Measurements from ENCODE around the gene LPAR6. TPM values are rescaled to one million over a fixed set of nuclear protein-coding genes. Genes with fewer than 3 reads are reported as not detected.

Gene LPAR6
- total and polyA plus RNA-seq, 2 of the 13 experiments (the other 11 are each of a cell fraction or from before 2014, with no cell fraction given), result 24.4 to 149 TPM

- TF ChIP-seq ZNF772 (CRISPR knock-in tag; IDR thresholded peaks at IDR 0.05) (no peak), EP300 (IDR thresholded peaks at IDR 0.05; ENCODE audit: low read depth in 2 of 2, low read length in 2 of 2) (no peak), EP300 (CRISPR knock-in tag; IDR thresholded peaks at IDR 0.05; ENCODE audit: borderline replicate concordance) (no peak), HCFC1 (IDR thresholded peaks at IDR 0.05; ENCODE audit: low read depth, low read length) (no peak), JARID2 (CRISPR knock-in tag; IDR thresholded peaks at IDR 0.05; ENCODE audit: insufficient replicate concordance) (no peak), ZNF569 (CRISPR knock-in tag; IDR thresholded peaks at IDR 0.05; ENCODE audit: borderline replicate concordance) (no peak), MEF2D (CRISPR knock-in tag; IDR thresholded peaks at IDR 0.05) (no peak), ZNF816 (CRISPR knock-in tag; IDR thresholded peaks at IDR 0.05; ENCODE audit: borderline replicate concordance) (no peak), ZSCAN31 (CRISPR knock-in tag; IDR thresholded peaks at IDR 0.05; ENCODE audit: low read depth) (no peak), ZBTB40 (IDR thresholded peaks at IDR 0.05) (no peak), ZBTB40 (CRISPR knock-in tag; IDR thresholded peaks at IDR 0.05) (no peak), JUNB (CRISPR knock-in tag; IDR thresholded peaks at IDR 0.05; ENCODE audit: borderline replicate concordance) (no peak), SETDB1 (CRISPR knock-in tag; IDR thresholded peaks at IDR 0.05; ENCODE audit: borderline replicate concordance) (no peak)
- TF ChIP-seq, protein P1, sequence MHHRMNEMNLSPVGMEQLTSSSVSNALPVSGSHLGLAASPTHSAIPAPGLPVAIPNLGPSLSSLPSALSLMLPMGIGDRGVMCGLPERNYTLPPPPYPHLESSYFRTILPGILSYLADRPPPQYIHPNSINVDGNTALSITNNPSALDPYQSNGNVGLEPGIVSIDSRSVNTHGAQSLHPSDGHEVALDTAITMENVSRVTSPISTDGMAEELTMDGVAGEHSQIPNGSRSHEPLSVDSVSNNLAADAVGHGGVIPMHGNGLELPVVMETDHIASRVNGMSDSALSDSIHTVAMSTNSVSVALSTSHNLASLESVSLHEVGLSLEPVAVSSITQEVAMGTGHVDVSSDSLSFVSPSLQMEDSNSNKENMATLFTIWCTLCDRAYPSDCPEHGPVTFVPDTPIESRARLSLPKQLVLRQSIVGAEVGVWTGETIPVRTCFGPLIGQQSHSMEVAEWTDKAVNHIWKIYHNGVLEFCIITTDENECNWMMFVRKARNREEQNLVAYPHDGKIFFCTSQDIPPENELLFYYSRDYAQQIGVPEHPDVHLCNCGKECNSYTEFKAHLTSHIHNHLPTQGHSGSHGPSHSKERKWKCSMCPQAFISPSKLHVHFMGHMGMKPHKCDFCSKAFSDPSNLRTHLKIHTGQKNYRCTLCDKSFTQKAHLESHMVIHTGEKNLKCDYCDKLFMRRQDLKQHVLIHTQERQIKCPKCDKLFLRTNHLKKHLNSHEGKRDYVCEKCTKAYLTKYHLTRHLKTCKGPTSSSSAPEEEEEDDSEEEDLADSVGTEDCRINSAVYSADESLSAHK (CRISPR knock-in tag; IDR thresholded peaks at IDR 0.05; ENCODE audit: borderline replicate concordance), result no peak
- DNase-seq (ENCODE audit: low spot score), result no peak
- intact Hi-C loops (cut with micrococcal nuclease; ENCODE audit: unreplicated experiment), result no loop called here
- H4K20me1 ChIP-seq (ENCODE audit: insufficient read depth, low read length), result no peaks in the 10 kb centered on the region
- no peaks in the 10 kb centered on the region for H3K9me3 ChIP-seq (ENCODE audit: low read length)
- no TSS peak for BruUV-seq (replicated peaks)
- H3K4me3 ChIP-seq (replicated peaks in 1 of 3; ENCODE audit: insufficient read depth in 1 of 3, low read depth in 2 of 3, low read length in 3 of 3), result no peak overlapping the region
- peaks cover 3 to 38% of the 10 kb centered on the region in 2 experiments; a peak in 4 of 5 replicates for H3K36me3 ChIP-seq (replicated peaks in 1 of 2; ENCODE audit: control insufficient read depth in 1 of 2, insufficient read depth in 2 of 2, low read length in 2 of 2)
- H3K79me2 ChIP-seq (ENCODE audit: insufficient read depth, low read length), result no peaks in the 10 kb centered on the region
- ChIA-PET POLR2A (no interaction called here), CTCF (ENCODE audit: low intra/inter-chr PET ratio, low total read pairs) (no interaction called here)
- no peak for ATAC-seq
- no peak overlapping the region for H2AFZ ChIP-seq (ENCODE audit: low read length)
- H3K4me2 ChIP-seq (ENCODE audit: low read depth, low read length), result no peak overlapping the region
- in situ Hi-C loops (cut with HindIII; ENCODE audit: extremely low pct_ligation_motif_present, low pct_unique_long_range_greater_than_20kb), result no loop called here
- H3K27me3 ChIP-seq (ENCODE audit: control insufficient read depth in 1 of 2, insufficient read depth in 2 of 2, low read length in 2 of 2), result no peaks in the 10 kb centered on the region; a peak in 1 of 5 replicates
- no peak overlapping the region for H3K9ac ChIP-seq (ENCODE audit: insufficient read depth, low read depth, low read length)
- FAIRE-seq, result no peak
- H3K4me1 ChIP-seq (ENCODE audit: insufficient read depth, low read length), result no peaks in the 10 kb centered on the region
- 99% methylated on average over 8 of the region's 10 CpGs for WGBS (ENCODE audit: low lambda C conversion rate)
- H3K27ac ChIP-seq (ENCODE audit: extremely low read length, insufficient read depth, low read length), result no peak overlapping the region
Measured at GRCh38 chr13:48456546-48456945, 43.6 kb upstream of the LPAR6 start.

Measured in HepG2 (cell line).